COLO668 (cell line): ENCODE data around the gene COA6.
"Not testable (repeated sequence)": the region's sequence is repeated elsewhere in the genome, so short reads cannot be mapped to it uniquely, and the experiment has no call there.

Experiments
- DNase-seq: peaks from one replicate; lab custom pipeline; 2025; ENCODE audit not compliant: unreplicated experiment; lab: John Stamatoyannopoulos, UW

The COA6 gene

DNA sequence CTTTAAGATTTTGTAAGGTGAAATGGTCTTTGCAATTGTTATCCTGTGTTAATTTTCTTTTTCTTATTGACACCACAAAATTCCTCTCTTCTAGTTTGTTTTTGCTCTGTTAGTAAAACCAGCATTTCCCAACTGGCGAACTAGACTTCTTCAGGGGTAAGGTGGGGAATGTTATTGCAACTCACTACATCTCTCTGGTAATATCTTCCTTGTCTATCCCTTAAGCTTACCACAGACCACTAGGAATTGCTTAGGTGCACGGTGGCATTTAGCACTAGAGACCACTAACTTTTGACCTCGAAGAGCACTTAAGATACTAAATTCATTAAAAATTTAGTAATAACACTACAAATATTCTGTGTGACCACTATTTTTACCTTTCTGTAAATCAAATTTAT lies 4.2 kb upstream of the COA6 start:
- DNase-seq, result no peak

- DNase-seq, result no peak
These were observed 3.5 kb upstream of the COA6 start for GRCh38 chr1:234369784-234370183.

GRCh38 chr1:234371414-234371813 lies 1.8 kb upstream of the COA6 start:
- no peak for DNase-seq

GRCh38 chr1:234372011-234372757 lies 1.1 kb upstream of the COA6 start:
- no peak for DNase-seq

- DNase-seq, result no peak
These were observed 651 bp downstream of the COA6 start for GRCh38 chr1:234373959-234374254.

DNA sequence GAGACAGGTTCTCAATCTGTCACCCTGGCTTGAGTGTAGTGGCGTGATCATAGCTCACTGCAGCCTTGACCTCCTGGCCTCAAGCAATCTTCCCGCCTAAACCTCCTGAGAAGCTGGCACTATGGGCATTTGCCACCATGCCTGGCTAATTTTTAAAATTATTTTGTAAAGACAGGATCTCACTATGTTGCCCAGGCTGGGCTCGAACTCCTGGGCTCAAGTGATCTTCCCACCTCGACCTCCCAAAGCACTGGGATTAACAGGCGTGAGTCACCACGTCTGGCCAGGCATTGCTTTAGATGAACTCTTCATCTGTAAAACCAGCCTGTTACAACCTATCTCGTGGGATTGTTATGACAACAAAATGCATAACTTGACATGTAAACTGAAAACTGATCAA lies 2.4 kb downstream of the COA6 start:
- DNase-seq, result no peak

- not testable (repeated sequence) for DNase-seq
These were observed 6.4 kb downstream of the COA6 start for GRCh38 chr1:234379591-234380109.

DNA sequence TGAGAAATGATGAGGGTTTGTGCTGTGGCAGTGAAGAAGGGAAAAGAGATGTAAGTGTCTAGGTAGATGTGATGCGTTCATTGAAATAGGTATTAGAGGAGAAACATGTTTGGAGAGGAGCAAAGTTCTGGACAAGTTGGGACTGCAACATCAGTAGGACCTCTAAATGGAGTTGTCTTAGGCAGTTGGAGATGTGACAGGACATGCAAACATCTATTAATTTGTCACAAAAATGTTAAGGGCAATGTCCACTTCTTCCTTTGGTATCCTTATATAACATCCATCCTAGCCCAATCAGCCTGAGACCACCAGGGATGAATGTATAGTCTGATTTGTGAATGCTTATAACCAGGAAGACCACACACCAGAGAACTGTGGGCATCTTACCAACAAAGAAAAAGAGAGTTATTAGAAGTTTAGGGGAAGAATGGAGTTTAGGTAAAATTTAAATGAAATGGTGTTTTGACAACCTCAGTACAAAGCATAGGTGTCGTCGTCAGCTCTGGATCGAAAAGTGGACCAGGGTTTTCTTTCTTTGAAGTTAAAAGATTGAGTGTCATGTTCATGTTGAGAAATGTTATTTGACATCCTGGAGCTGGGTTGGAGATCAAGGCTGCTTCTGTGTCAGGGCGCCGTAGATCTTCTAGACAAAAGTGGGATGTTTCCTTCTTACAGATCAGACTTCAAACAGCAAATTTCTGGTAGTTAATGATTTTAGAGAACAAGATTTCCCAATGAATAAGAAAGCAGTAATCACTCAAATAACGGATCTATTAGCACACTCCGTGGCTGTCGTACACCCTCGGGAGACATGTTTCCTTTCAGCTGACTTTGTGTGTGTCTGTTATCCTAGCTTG lies 8.7 kb downstream of the COA6 start:
- DNase-seq, result no peak

DNA sequence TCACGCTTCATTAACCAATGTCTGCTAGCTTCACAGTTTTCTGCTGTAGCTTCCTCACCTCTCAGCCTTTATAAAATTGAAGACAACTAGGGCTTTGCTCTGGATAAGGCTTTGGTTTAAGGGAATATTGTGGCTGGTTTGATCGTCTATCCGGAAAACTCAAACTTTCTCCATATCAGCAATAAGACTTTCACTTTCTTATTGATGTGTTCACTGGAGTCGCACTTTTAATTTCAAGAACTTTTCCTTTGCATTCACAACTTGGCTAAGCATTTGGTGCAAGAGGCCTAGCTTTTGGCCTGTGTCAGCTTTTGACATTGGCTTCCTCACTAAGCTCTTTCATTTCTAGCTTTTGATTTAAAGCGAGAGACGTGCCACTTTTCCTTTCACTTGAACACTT lies 12.9 kb downstream of the COA6 start:
- no peak for DNase-seq

- no peak for DNase-seq
These were observed 14.8 kb downstream of the COA6 start for GRCh38 chr1:234388094-234388493.

DNA sequence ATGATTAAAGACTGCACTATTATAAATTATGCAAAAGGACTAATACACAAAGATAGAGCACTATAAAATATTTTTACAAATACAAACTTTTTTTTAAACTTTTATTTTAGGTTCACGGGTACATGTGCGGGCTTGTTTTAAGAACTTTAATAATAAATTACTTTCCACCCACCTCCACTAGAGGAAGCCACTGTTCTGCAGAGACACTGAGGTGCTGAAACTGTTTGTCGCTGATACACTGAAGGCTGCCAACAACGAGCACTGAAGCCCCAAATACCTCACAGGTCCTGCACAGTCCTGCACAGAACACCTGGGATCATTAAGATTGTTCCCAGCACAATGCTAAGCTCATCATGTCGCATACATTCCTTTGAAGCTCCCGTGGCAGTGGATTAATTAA lies 19.9 kb downstream of the COA6 start:
- no peak for DNase-seq

DNA sequence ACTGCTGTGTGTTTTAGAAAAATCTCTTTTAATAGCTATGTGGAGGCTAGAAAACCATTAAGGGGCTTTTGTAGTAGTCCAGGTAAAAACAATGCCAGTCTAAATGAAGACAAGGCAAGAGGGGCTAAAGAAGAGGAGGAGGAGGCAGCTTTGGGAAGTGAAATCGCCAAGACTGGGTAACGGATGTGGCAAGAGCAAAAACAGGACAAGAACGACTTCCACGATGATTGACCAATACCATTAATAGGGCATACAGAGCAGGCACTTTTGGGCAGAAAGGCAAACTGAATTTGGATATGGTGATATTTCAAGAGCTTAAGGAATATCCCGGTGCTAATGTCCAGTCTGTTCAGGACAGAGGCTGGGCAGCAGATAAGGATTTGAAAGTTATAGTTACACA lies 22.0 kb downstream of the COA6 start:
- no peak for DNase-seq

GRCh38 chr1:234396092-234396491 lies 22.8 kb downstream of the COA6 start:
- DNase-seq, result no peak

- no peak for DNase-seq
These were observed 23.6 kb downstream of the COA6 start for GRCh38 chr1:234396871-234397270.

GRCh38 chr1:234397732-234398131 lies 24.5 kb downstream of the COA6 start:
- DNase-seq, result no peak

DNA sequence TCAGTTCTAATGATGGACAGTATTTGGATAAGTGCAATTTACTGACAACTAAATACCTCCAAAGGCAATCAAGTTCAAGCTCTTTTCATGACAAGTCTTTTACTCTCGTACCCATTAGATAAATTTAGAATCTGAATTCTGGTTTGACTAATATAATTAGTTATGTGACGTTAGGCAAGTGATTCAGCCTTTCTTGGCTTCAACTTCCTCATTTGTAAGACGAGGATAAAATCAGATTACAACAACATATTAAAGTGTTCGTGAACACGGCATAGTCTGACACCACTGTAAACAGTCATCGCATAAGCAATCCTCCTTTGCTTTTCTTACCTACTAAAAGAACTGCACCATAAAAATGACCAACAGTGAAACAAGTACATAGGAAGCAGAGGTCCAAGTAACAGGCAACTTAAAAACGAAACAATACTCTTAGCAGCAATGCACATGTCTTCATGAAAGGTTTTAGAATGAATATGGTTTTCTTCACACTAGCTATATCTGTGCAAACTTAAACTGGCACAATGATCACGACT lies 25.7 kb downstream of the COA6 start:
- no peak for DNase-seq

- DNase-seq, result not testable (repeated sequence)
These were observed 26.3 kb downstream of the COA6 start for GRCh38 chr1:234399515-234399914.

GRCh38 chr1:234400773-234401172 lies 27.5 kb downstream of the COA6 start:
- no peak for DNase-seq

DNA sequence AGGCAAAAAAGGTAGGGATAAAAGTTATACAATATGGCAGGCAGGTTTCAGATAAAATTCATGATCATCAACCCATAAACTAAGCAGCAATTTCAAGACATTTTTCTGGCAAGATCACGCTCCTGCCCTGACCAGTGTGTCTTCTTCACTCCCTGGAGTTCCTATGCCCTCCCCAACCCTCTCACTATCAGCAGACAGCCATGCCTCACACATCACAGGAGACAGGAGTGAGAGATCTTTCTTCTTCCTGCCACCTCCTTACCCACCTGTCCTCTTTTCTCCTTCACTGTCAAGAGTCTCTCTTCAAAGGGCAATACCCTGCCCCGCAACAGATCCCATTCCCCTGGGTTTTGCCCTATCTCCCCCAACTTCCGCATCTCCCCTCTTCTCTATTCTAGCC lies 28.4 kb downstream of the COA6 start:
- no peak for DNase-seq

DNA sequence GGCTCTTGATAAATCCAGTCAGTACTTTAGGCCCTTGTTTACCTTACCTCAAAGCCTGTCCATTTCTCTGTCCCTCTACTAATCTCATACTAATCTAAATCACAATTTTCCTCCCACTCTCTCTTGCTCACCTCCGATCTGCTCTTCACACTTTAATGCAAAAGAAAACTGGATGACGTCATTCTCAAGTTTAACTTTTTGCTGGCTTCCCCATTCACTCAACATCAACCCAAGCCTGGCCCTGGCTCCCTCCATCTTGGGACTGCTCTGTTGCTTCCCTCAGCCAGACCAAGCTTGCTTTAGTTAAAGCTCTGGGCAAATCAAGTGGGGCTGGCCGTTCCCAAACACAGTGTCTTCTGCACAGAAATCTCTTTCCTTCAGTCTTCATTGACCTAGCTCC lies 29.7 kb downstream of the COA6 start:
- no peak for DNase-seq

DNA sequence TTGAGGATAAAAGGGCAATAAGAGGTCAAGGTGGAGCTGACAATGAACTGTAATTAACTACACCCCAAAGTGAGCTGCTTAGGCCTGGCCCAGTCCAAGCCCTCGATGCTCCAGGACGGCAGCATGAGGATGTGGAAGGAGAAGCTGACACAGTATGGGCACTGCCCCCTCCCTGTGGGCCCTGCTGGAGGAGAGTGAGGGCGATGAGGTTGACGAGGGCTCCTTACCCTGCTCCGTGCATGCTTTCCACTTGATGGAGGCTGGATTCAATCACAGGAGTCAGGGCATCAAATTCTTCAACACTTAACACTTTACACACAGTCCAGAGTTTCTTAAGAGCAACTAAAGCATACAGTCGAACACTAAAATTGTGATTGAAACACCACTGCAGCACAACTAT lies 32.4 kb downstream of the COA6 start:
- no peak for DNase-seq

GRCh38 chr1:234406871-234407270 lies 33.6 kb downstream of the COA6 start:
- no peak for DNase-seq
